B cell (primary cell): ENCODE data around the gene AFF1. TPM values are rescaled to one million over a fixed set of nuclear protein-coding genes. Genes with fewer than 3 reads are reported as not detected.

Source experiments
- ATAC-seq: fragments of 200-7000 bp; cut with Tn5 transposase; one replicate; pipeline ENCODE4 v1.10.0; 2021; ENCODE audit warnings: low read depth, mild to moderate bottlenecking, moderate number of reproducible peaks, moderate library complexity
- CTCF ChIA-PET: fragments of 350-600 bp; sonication (Branson Sonifier 250); formaldehyde crosslinking; loops from one replicate; lab custom pipeline; 2021; ENCODE audit warnings: antibody characterized with exemption, inconsistent platforms; lab: Charles Lee
- POLR2A ChIA-PET: fragments of 350-600 bp; sonication (Branson Sonifier 250); formaldehyde crosslinking; loops from one replicate; lab custom pipeline; 2021; ENCODE audit warnings: antibody characterized with exemption; lab: Charles Lee
- DNase-seq: peaks from one replicate; pipeline ENCODE4 v3.0.0; 2013
- H2AFZ ChIP-seq: 2 replicates; pipeline ENCODE4 v1.6.1; 2012; ENCODE audit warnings: mild to moderate bottlenecking, low read depth, low read length; ENCODE audit not compliant: insufficient read depth, poor library complexity, severe bottlenecking
- H3K27ac ChIP-seq, 2 donors: 1 replicate in 1 of 2; 2 replicates in 1 of 2; pipeline ENCODE4 v1.5.1; 2012 to 2013; ENCODE audit warnings: low read length in 2 of 2, mild to moderate bottlenecking in 2 of 2, moderate library complexity in 1 of 2
- H3K27me3 ChIP-seq, 4 experiments: fragments of 200-600 bp in 1 of 4; sonication (generic) in 1 of 4; replicated peaks in 1 of 4; 1 replicate in 2 of 4; 2 replicates in 2 of 4; pipeline versions ENCODE4 v1.6.1 to v1.7.0; 2013 to 2016; ENCODE audit warnings: low read length in 3 of 4, mild to moderate bottlenecking in 2 of 4, mixed read lengths in 1 of 4, moderate library complexity in 1 of 4; ENCODE audit not compliant: insufficient read depth in 4 of 4, control insufficient read depth in 3 of 4; ENCODE audit errors: control extremely low read depth in 1 of 4
- H3K36me3 ChIP-seq, 2 experiments: replicated peaks in 1 of 2; 1 replicate in 1 of 2; 2 replicates in 1 of 2; pipeline versions ENCODE4 v1.6.1 to v1.7.1; 2013; ENCODE audit warnings: low read length in 1 of 2; ENCODE audit not compliant: insufficient read depth in 2 of 2, control insufficient read depth in 1 of 2; ENCODE audit errors: control extremely low read depth in 1 of 2, extremely low read depth in 1 of 2
- H3K4me1 ChIP-seq, 2 donors: fragments of 200-600 bp in 1 of 2; sonication (generic) in 1 of 2; 1 replicate in 1 of 2; 2 replicates in 1 of 2; pipeline versions ENCODE4 v1.5.1 to v1.6.1; 2013 to 2017; ENCODE audit warnings: low read length in 2 of 2; ENCODE audit not compliant: control insufficient read depth in 2 of 2, insufficient read depth in 2 of 2
- H3K4me2 ChIP-seq: replicated peaks from 2 replicates; pipeline ENCODE3; 2012; ENCODE audit warnings: mild to moderate bottlenecking, low read depth, low read length; ENCODE audit not compliant: poor library complexity, severe bottlenecking
- H3K4me3 ChIP-seq, 5 experiments: fragments of 200-600 bp in 1 of 5; sonication (generic) in 1 of 5; 1 replicate in 3 of 5; 2 replicates in 2 of 5; pipeline versions ENCODE4 v1.5.1 to v1.7.0; 2011 to 2016; ENCODE audit warnings: low read length in 4 of 5, mild to moderate bottlenecking in 4 of 5, low read depth in 2 of 5, control low read depth in 1 of 5, moderate library complexity in 1 of 5; ENCODE audit not compliant: insufficient read depth in 1 of 5; ENCODE audit errors: control extremely low read depth in 1 of 5, extremely low read depth in 1 of 5
- H3K79me2 ChIP-seq: fragments of 200-600 bp; sonication (generic); one replicate; pipeline ENCODE4 v1.6.0; 2016; ENCODE audit warnings: low read length; ENCODE audit not compliant: control insufficient read depth, insufficient read depth
- H3K9ac ChIP-seq: fragments of 200-600 bp; sonication (generic); 2 replicates; pipeline ENCODE4 v1.6.1; 2017; ENCODE audit warnings: mild to moderate bottlenecking, low read length, moderate library complexity
- H3K9me3 ChIP-seq, 3 donors: one replicate each; pipeline versions ENCODE4 v1.6.1 to v1.7.1; 2013; ENCODE audit warnings: low read length in 2 of 3; ENCODE audit not compliant: control insufficient read depth in 2 of 3, insufficient read depth in 1 of 3; ENCODE audit errors: control extremely low read depth in 1 of 3
- H4K20me1 ChIP-seq: 2 replicates; pipeline ENCODE4 v1.6.0; 2012; ENCODE audit warnings: mild to moderate bottlenecking, low read length; ENCODE audit not compliant: insufficient read depth, control insufficient read depth, poor library complexity, severe bottlenecking
- H3K27ac Mint-ChIP-seq: one replicate; pipeline ENCODE4 v1.8.0; 2021; ENCODE audit warnings: mixed read lengths
- H3K27me3 Mint-ChIP-seq: one replicate; pipeline ENCODE4 v1.8.0; 2021; ENCODE audit warnings: mixed read lengths
- H3K4me1 Mint-ChIP-seq: one replicate; pipeline ENCODE4 v1.8.0; 2021; ENCODE audit warnings: mixed read lengths
- H3K4me3 Mint-ChIP-seq: one replicate; pipeline ENCODE4 v1.8.0; 2021; ENCODE audit warnings: mixed read lengths
- H3K9me3 Mint-ChIP-seq: one replicate; pipeline ENCODE4 v1.8.0; 2022; ENCODE audit warnings: mixed read lengths; ENCODE audit not compliant: insufficient read depth
- EZH2 ChIP-seq: IDR thresholded peaks from 2 replicates; pipeline ENCODE4 v1.6.1; 2012; ENCODE audit warnings: borderline replicate concordance, low read depth, mild to moderate bottlenecking, moderate library complexity, low read length; ENCODE audit not compliant: insufficient read depth, poor library complexity, severe bottlenecking
- WGBS: methylation state at CpG from one replicate; pipeline ENCODE4 v1.1.5; 2013; ENCODE audit warnings: missing lambda C conversion rate; ENCODE audit not compliant: insufficient coverage; 5-methylcytosine and 5-hydroxymethylcytosine counted together
- intact Hi-C: fragments of 100-400 bp; cut with micrococcal nuclease; formaldehyde crosslinking; loops from one replicate; pipeline ENCODE4 v1.10.0; 2022
- polyA plus RNA-seq: library from polyadenylated mRNA; depleted of rRNA; stranded (reverse); fragments of >200 nt; gene quantifications from 2 replicates; pipeline ENCODE4 v1.2.3, GENCODE V29; 2012
- total RNA-seq, 2 donors: library from RNA; stranded (reverse); fragments of 120-200 nt in 1 of 2; gene quantifications; 1 replicate in 1 of 2; 2 replicates in 1 of 2; pipeline versions ENCODE4 v1.2.3 to v1.2.4, GENCODE V29; 2013 to 2022
- TF ChIP-seq, protein P1 (sequence below): fragments of 200-600 bp; IDR thresholded peaks from one replicate; pipeline ENCODE4 v1.8.0; 2022; ENCODE audit warnings: antibody characterized with exemption, mild to moderate bottlenecking

The AFF1 gene
- total and polyA plus RNA-seq, 2 donors (not counting 1 experiment from before 2014, with no cell fraction given) = 15.3 to 135 TPM

DNA sequence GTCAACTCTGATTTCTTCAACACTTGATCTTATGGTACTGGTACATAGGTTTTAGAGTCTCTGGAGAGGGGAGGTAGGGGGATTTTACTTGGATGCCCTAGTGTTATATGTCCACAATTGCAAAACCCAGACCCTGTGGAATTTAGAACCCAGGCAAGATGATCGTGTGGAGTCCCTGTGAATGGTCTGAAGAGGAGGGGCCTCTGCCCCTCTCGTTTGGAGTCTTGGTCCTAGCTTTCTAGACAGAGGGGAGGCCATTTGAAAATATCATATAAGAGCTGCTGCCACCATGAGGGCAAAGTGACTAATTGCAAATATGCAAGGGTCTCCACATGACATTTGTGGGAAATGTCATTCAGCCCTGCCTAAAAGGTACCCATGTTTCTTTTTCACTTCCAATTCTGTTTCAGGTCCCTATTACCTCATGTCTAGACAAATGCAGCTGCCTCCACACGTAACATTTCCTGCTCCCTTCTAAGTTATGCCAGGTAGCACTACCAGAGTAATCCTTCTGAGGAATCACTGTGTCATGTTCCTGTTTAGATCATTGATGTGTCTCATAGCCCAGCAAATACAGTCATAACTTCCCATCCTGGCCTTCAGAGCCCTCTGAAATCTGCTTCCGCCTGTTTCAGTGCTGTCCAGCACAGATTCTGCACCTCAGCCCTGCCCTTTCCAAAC, 158.8 kb downstream of the AFF1 start:
- whole genome bisulfite sequencing = 51% methylated on average over 3 of the region's 4 CpGs
- Histone ChIP-seq H4K20me1 (peaks cover 43% of the 10 kb centered on the region), H3K4me3 (no peak overlapping the region), H3K79me2 (peaks cover 33% of the 10 kb centered on the region), H2AFZ (no peak overlapping the region), H3K4me1 (peaks cover 10 to 14% of the 10 kb centered on the region in 2 donors), H3K27me3 (no peaks in the 10 kb centered on the region), H3K27ac (peak overlapping the region in 1 of 2 donors; percentile 32), H3K9me3 (no peaks in the 10 kb centered on the region), H3K9ac (no peak overlapping the region), H3K4me2 (no peak overlapping the region), H3K36me3 (peaks cover 12 to 24% of the 10 kb centered on the region in 2 experiments)
- CTCF ChIA-PET = interaction anchor here (0.6 to 8.5 kb wide), 31 partner anchors 10 to 598 kb away, joined by 3 to 390 read pairs (median 6); partner anchors contain the start of gene AFF1
- peak overlapping the region; percentile 77 for H3K27ac Mint-ChIP-seq
- no peak overlapping the region for H3K4me3 Mint-ChIP-seq
- TF ChIP-seq, protein P1, sequence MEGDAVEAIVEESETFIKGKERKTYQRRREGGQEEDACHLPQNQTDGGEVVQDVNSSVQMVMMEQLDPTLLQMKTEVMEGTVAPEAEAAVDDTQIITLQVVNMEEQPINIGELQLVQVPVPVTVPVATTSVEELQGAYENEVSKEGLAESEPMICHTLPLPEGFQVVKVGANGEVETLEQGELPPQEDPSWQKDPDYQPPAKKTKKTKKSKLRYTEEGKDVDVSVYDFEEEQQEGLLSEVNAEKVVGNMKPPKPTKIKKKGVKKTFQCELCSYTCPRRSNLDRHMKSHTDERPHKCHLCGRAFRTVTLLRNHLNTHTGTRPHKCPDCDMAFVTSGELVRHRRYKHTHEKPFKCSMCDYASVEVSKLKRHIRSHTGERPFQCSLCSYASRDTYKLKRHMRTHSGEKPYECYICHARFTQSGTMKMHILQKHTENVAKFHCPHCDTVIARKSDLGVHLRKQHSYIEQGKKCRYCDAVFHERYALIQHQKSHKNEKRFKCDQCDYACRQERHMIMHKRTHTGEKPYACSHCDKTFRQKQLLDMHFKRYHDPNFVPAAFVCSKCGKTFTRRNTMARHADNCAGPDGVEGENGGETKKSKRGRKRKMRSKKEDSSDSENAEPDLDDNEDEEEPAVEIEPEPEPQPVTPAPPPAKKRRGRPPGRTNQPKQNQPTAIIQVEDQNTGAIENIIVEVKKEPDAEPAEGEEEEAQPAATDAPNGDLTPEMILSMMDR = peak; percentile 80
- no peak for TF ChIP-seq EZH2
- POLR2A ChIA-PET = interaction anchor here (0.8 to 2.5 kb wide), 3 partner anchors 157 to 171 kb away, joined by 4 to 14 read pairs (median 4); partner anchors contain the start of gene AFF1
- no peaks in the 10 kb centered on the region for H3K27me3 Mint-ChIP-seq
- H3K9me3 Mint-ChIP-seq = no peaks in the 10 kb centered on the region
- H3K4me1 Mint-ChIP-seq = peaks cover 21% of the 10 kb centered on the region
- peak; percentile 84 for ATAC-seq
- intact Hi-C loops = loop anchor here (1.0 to 5.0 kb wide), 5 partner anchors 41 to 595 kb away; no protein-coding TSS in a partner anchor
- DNase-seq = peak; percentile 75

DNA sequence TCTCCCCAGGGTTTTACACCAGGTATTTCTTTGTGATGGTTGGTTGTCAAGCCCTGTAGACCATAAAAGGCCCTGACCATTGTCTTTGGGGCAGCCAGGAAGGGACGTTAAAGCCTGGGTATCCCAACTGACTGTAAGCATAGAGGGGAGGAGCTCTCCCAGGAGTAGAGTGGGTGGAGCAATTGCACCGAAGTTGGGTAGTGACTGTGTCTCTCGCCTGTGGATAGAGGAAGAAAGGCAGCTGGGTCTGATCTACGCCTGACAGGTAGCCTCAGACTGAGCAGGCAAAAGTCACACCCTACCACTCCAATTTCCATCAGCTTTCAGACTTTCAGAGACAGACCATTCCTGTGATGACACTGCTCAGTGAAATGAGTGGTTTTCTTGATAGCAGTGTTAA, 162.3 kb downstream of the AFF1 start:
- ChIA-PET POLR2A (interaction anchor here (0.8 kb wide), 1 partner anchor 28 kb away, joined by 3 read pairs; no protein-coding TSS in a partner anchor), CTCF (interaction anchor here (1.2 to 12.7 kb wide), 2 partner anchors 176 to 602 kb away, joined by 4 to 124 read pairs; no protein-coding TSS in a partner anchor)

More for the DNA sequence above, 162.3 kb downstream of the AFF1 start:
- TF ChIP-seq, protein P1 = no peak
- no peak for TF ChIP-seq EZH2
- ATAC-seq (no peak), DNase-seq (no peak)
- peaks cover 6 to 9% of the 10 kb centered on the region in 2 experiments for H3K36me3 ChIP-seq
- no peak overlapping the region for H3K4me2 ChIP-seq
- intact Hi-C loops = no loop called here
- Mint-ChIP-seq H3K4me3 (no peak overlapping the region), H3K9me3 (no peaks in the 10 kb centered on the region), H3K27ac (no peak overlapping the region), H3K27me3 (no peaks in the 10 kb centered on the region), H3K4me1 (peaks cover 19% of the 10 kb centered on the region)
- H3K79me2 ChIP-seq = peaks cover 38% of the 10 kb centered on the region
- H3K4me1 ChIP-seq = peaks cover 10 to 14% of the 10 kb centered on the region in 2 donors
- H3K27me3 ChIP-seq = no peaks in the 10 kb centered on the region
- 70% methylated on average over 2 of the region's 4 CpGs for WGBS
- H3K9ac ChIP-seq = no peak overlapping the region
- H3K27ac ChIP-seq = no peak overlapping the region
- H2AFZ ChIP-seq = no peak overlapping the region
- H4K20me1 ChIP-seq = peaks cover 58% of the 10 kb centered on the region
- no peaks in the 10 kb centered on the region for H3K9me3 ChIP-seq
- no peak overlapping the region for H3K4me3 ChIP-seq
